Measurements from ENCODE around the gene CDH18.

CDH18 gene

DNA sequence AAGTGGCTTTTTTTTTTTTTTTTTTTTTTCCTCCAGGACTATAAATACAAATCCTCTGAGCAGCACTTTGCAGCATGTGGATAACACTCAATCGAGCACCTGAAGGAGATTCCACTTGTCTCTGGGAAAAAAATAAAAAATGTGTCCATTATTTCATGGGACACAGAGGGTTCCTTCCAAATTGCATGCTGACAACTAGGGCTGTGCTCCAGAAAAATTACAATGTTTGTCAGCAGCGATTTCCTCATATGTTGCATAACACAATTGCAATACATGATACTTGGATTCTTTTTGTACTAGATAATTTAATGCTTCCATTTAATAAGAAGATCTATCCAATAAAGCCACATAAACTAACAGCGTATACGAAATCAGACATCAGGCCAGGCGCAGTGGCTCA is 84.4 kb downstream of the CDH18 start:
- TF ChIP-seq CTCF (IDR thresholded peaks at IDR 0.05; ENCODE audit: insufficient read depth, low read length, poor library complexity, severe bottlenecking) = no peak
- TF ChIP-seq EZH2phosphoT487 (conservative IDR thresholded peaks at IDR 0.05; ENCODE audit: low read length) = no peak
- H3K79me2 ChIP-seq (ENCODE audit: insufficient read depth, low read length) = no peaks in the 10 kb centered on the region
- H3K27ac ChIP-seq (ENCODE audit: low read depth, low read length) = no peak overlapping the region

DNA sequence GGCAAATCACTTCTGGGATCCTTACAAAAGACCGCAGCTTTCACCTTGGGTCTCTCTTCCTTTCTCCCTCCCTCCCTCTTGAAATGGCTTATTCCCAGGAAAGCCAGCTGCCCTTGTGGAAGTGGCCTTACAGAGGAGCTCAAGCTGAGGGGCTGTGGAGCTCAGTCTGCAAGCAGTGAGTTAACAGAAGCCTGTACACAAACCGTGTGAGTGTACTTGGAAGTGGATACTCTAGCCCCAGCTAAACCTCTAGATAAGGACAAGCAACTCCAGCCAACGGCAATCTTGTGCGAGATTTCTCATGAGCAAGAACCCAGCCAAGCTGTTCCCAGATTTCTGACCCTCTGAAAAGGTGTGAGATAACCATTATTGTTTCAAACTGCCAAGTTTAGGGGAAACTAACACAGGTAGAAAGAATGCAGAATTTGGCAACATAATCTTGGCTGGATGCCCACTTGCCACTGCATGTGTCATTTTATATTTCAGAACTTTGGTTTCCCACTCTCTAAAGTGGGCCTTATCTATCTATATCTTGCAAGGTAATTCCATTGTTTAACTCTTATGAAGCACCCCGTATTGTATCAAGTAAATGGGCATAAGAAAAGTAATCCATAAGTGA is 85.6 kb downstream of the CDH18 start:
- H3K9ac ChIP-seq (ENCODE audit: low read length) = no peak overlapping the region
- no peaks in the 10 kb centered on the region for H3K79me2 ChIP-seq (ENCODE audit: insufficient read depth, low read length)
- H3K9me3 ChIP-seq (ENCODE audit: insufficient read depth, low read length) = no peaks in the 10 kb centered on the region
- no peaks in the 10 kb centered on the region for H3F3A ChIP-seq (ENCODE audit: insufficient read depth)
- H3K4me3 ChIP-seq (ENCODE audit: insufficient read depth, low read length, poor library complexity, severe bottlenecking) = no peak overlapping the region
- H3K36me3 ChIP-seq (ENCODE audit: low read length) = no peaks in the 10 kb centered on the region
- H3K4me2 ChIP-seq (ENCODE audit: low read depth, low read length, poor library complexity, severe bottlenecking) = no peak overlapping the region
- H3K9me2 ChIP-seq (replicated peaks; ENCODE audit: insufficient read depth, low read length) = no peaks in the 10 kb centered on the region
- H3K27me3 ChIP-seq (ENCODE audit: low read length) = no peaks in the 10 kb centered on the region
- H2AFZ ChIP-seq (ENCODE audit: low read depth, low read length, severe bottlenecking) = peak overlapping the region; percentile 80
- no peak for TF ChIP-seq EZH2phosphoT487 (conservative IDR thresholded peaks at IDR 0.05; ENCODE audit: low read length)
- TF ChIP-seq CTCF (IDR thresholded peaks at IDR 0.05; ENCODE audit: insufficient read depth, low read length, poor library complexity, severe bottlenecking) = no peak
- H3K27ac ChIP-seq (ENCODE audit: low read depth, low read length) = no peak overlapping the region
- H4K20me1 ChIP-seq (ENCODE audit: low read depth, low read length) = no peaks in the 10 kb centered on the region

More for the DNA sequence above, 84.4 kb downstream of the CDH18 start:
- H3K4me2 ChIP-seq (ENCODE audit: low read depth, low read length, poor library complexity, severe bottlenecking) = no peak overlapping the region
- H3K4me3 ChIP-seq (ENCODE audit: insufficient read depth, low read length, poor library complexity, severe bottlenecking) = no peak overlapping the region
- no peaks in the 10 kb centered on the region; the same call in 1 of the 2 replicates for H3K36me3 ChIP-seq (ENCODE audit: low read length)
- no peak overlapping the region for H2AFZ ChIP-seq (ENCODE audit: low read depth, low read length, severe bottlenecking)
- no peaks in the 10 kb centered on the region for H3K9me2 ChIP-seq (replicated peaks; ENCODE audit: insufficient read depth, low read length)
- no peaks in the 10 kb centered on the region for H3F3A ChIP-seq (ENCODE audit: insufficient read depth)
- H4K20me1 ChIP-seq (ENCODE audit: low read depth, low read length) = no peaks in the 10 kb centered on the region
- no peaks in the 10 kb centered on the region for H3K9me3 ChIP-seq (ENCODE audit: insufficient read depth, low read length)
- H3K27me3 ChIP-seq (ENCODE audit: low read length) = no peaks in the 10 kb centered on the region
- no peak overlapping the region for H3K9ac ChIP-seq (ENCODE audit: low read length)

GRCh38 chr5:19900269-19900668 is 87.7 kb downstream of the CDH18 start:
- Histone ChIP-seq H2AFZ (ENCODE audit: low read depth, low read length, severe bottlenecking) (peak overlapping the region; percentile 62), H3K4me2 (ENCODE audit: low read depth, low read length, poor library complexity, severe bottlenecking) (no peak overlapping the region), H3K9me3 (ENCODE audit: insufficient read depth, low read length) (no peaks in the 10 kb centered on the region)

More at GRCh38 chr5:19900269-19900668, 87.7 kb downstream of the CDH18 start:
- no peak overlapping the region for H3K9ac ChIP-seq (ENCODE audit: low read length)
- H3K9me2 ChIP-seq (replicated peaks; ENCODE audit: insufficient read depth, low read length) = no peaks in the 10 kb centered on the region
- H4K20me1 ChIP-seq (ENCODE audit: low read depth, low read length) = no peaks in the 10 kb centered on the region
- H3K4me3 ChIP-seq (ENCODE audit: insufficient read depth, low read length, poor library complexity, severe bottlenecking) = no peak overlapping the region
- TF ChIP-seq CTCF (IDR thresholded peaks at IDR 0.05; ENCODE audit: insufficient read depth, low read length, poor library complexity, severe bottlenecking) (no peak), EZH2phosphoT487 (conservative IDR thresholded peaks at IDR 0.05; ENCODE audit: low read length) (no peak)
- H3F3A ChIP-seq (ENCODE audit: insufficient read depth) = no peaks in the 10 kb centered on the region
- no peaks in the 10 kb centered on the region for H3K27me3 ChIP-seq (ENCODE audit: low read length)
- no peaks in the 10 kb centered on the region for H3K36me3 ChIP-seq (ENCODE audit: low read length)
- H3K79me2 ChIP-seq (ENCODE audit: insufficient read depth, low read length) = no peaks in the 10 kb centered on the region
- no peak overlapping the region for H3K27ac ChIP-seq (ENCODE audit: low read depth, low read length)

Data from SU-DHL-6 (cell line).